HUES64 (cell line): Measurements from ENCODE around the gene MRPL42.

Experiments used
- H3K27ac ChIP-seq: 2 replicates; pipeline ENCODE4 v1.7.0; 2013; ENCODE audit warnings: low read depth, low read length, inconsistent platforms
- H3K27me3 ChIP-seq: 2 replicates; pipeline ENCODE4 v1.6.1; 2013; ENCODE audit warnings: mild to moderate bottlenecking, low read length; ENCODE audit not compliant: insufficient read depth
- H3K36me3 ChIP-seq: 2 replicates; pipeline ENCODE4 v1.6.1; 2013; ENCODE audit warnings: mild to moderate bottlenecking, low read length; ENCODE audit not compliant: insufficient read depth
- H3K4me1 ChIP-seq: 2 replicates; pipeline ENCODE4 v1.6.1; 2013; ENCODE audit warnings: mild to moderate bottlenecking, low read length, moderate library complexity; ENCODE audit not compliant: insufficient read depth
- H3K4me3 ChIP-seq: 2 replicates; pipeline ENCODE4 v1.5.1; 2013; ENCODE audit warnings: mild to moderate bottlenecking, low read length, moderate library complexity
- H3K9ac ChIP-seq: 2 replicates; pipeline ENCODE4 v1.6.1; 2013; ENCODE audit warnings: mild to moderate bottlenecking, low read depth, low read length
- H3K9me3 ChIP-seq: 2 replicates; pipeline ENCODE4 v1.6.1; 2013; ENCODE audit warnings: low read depth, low read length; ENCODE audit not compliant: insufficient read depth
- WGBS: fragments of 150-250, 120-280 bp; methylation state at CpG from one replicate; pipeline ENCODE4 v1.1.7; 2013; ENCODE audit warnings: missing lambda C conversion rate; 5-methylcytosine and 5-hydroxymethylcytosine counted together

MRPL42 gene

GRCh38 chr12:93448796-93449195 is 18.5 kb upstream of the MRPL42 start:
- H3K27me3 ChIP-seq = no peaks in the 10 kb centered on the region
- no peaks in the 10 kb centered on the region for H3K36me3 ChIP-seq
- H3K27ac ChIP-seq = no peak overlapping the region
- H3K9ac ChIP-seq = no peak overlapping the region
- 84% methylated on average over 5 of the region's 5 CpGs for WGBS
- no peaks in the 10 kb centered on the region; the same call in 1 of the 2 replicates for H3K4me1 ChIP-seq
- H3K9me3 ChIP-seq = no peaks in the 10 kb centered on the region
- H3K4me3 ChIP-seq = no peak overlapping the region

DNA sequence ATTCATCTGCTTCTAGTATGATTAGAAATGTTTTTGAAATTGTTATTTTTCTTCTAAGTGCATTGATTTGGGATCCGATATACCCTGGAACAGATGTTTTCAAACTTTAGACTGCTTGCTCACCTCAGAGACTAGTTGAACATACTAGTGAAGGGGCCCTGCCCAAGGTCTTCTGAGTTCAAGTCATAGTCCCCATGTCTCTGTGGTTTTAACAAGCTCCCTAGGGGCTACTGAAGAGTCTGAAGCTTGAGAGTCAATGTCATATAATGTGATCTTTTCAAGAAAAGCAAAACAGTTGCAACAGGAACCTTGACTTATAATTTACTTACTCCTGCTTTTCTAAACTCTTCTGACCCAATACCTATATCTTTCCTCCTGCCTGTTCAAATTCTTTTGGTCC is 18.0 kb upstream of the MRPL42 start:
- Histone ChIP-seq H3K9me3 (no peaks in the 10 kb centered on the region), H3K9ac (no peak overlapping the region), H3K4me1 (no peaks in the 10 kb centered on the region), H3K27ac (no peak overlapping the region), H3K4me3 (no peak overlapping the region), H3K36me3 (no peaks in the 10 kb centered on the region), H3K27me3 (no peaks in the 10 kb centered on the region)
- WGBS = 93% methylated on average over 1 of the region's 1 CpG

DNA sequence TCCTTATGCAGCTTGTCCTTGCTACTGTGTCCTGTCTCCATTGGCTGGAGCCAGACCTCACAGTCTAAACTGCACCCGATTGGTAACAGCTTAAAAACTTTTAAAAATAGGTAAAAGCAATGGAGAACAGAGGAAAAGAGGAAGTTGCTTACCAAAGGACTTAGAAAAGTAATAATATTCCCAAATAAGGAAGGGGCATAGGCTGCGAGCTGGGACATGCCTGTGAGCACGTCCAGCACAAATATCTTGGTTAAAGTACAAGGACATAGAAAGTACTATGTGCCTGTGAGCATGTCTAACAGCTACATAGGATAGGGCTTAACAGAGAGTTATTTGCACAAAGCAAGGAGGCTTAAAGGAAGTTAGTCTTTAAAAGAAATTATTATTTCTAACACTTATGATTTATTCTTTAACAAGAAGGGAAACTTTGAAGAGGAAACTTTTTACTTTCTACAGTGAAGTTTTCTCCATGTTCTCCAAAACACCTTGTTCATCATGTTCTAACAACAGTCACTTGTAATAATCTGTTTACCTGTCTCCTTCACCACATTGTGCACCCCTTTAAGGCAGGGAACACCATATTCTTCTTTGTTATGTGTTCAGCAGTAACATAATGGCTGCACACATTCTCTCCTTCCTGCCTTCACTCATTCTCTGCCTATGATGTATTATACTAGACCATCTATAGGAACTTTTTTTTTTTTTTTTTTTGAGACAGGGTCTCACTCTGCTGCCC is 15.7 kb upstream of the MRPL42 start:
- Histone ChIP-seq H3K9me3 (no peaks in the 10 kb centered on the region), H3K9ac (no peak overlapping the region), H3K27me3 (no peaks in the 10 kb centered on the region), H3K36me3 (no peaks in the 10 kb centered on the region), H3K4me3 (no peak overlapping the region), H3K27ac (no peak overlapping the region), H3K4me1 (no peaks in the 10 kb centered on the region)
- 91% methylated on average over 3 of the region's 3 CpGs for WGBS

DNA sequence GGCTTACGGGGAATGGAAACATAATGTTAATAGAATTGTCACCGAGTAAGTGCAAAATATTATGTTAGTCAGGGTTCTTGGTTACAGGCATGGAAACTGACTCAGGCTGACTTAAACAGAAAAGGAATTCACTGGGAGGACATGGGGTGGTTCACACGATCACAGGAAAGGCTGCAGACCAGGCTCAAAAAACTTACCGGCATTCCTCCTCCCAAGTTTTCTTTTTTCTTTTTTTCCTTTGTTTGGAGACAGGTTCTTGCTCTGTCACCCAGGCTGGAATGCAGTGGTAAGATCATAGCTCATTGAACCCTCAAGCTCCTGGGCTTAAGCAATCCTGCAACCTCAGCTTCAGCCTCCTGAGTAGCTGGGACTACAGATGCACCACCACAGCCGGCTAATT is 13.7 kb upstream of the MRPL42 start:
- WGBS = 90% methylated on average over 5 of the region's 5 CpGs
- H3K27me3 ChIP-seq = no peaks in the 10 kb centered on the region
- no peak overlapping the region for H3K9ac ChIP-seq
- no peak overlapping the region for H3K27ac ChIP-seq
- H3K4me3 ChIP-seq = no peak overlapping the region
- H3K4me1 ChIP-seq = no peaks in the 10 kb centered on the region
- H3K36me3 ChIP-seq = no peaks in the 10 kb centered on the region
- H3K9me3 ChIP-seq = no peaks in the 10 kb centered on the region

- Histone ChIP-seq H3K4me1 (no peaks in the 10 kb centered on the region), H3K9me3 (no peaks in the 10 kb centered on the region), H3K27me3 (no peaks in the 10 kb centered on the region), H3K9ac (no peak overlapping the region), H3K36me3 (no peaks in the 10 kb centered on the region), H3K4me3 (no peak overlapping the region), H3K27ac (no peak overlapping the region)
- WGBS = 89% methylated on average over 1 of the region's 2 CpGs
These were observed 11.2 kb upstream of the MRPL42 start for GRCh38 chr12:93456077-93456476.

DNA sequence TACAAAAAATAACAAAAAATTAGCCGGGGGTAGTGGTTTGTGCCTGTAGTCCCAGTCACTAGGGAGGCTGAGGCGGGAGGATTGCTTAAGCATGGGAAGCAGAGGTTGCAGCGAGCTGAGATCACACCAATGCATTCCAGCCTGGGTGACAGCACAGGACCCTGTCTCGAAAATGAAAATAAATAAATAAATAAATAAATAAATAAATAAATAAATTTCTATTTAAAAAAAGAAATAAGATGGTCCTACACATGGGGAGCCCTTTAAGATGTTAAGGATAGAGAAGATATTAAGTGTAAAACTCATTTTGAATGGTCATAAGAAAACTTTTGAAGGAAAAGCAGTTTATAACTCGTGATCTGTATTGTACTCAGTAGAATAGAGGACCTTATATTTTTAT is 8.2 kb upstream of the MRPL42 start:
- H3K9ac ChIP-seq = no peak overlapping the region
- no peaks in the 10 kb centered on the region for H3K4me1 ChIP-seq
- no peak overlapping the region for H3K27ac ChIP-seq
- no peaks in the 10 kb centered on the region for H3K36me3 ChIP-seq
- 80% methylated on average over 3 of the region's 5 CpGs for WGBS
- H3K27me3 ChIP-seq = no peaks in the 10 kb centered on the region
- H3K9me3 ChIP-seq = no peaks in the 10 kb centered on the region
- no peak overlapping the region for H3K4me3 ChIP-seq

DNA sequence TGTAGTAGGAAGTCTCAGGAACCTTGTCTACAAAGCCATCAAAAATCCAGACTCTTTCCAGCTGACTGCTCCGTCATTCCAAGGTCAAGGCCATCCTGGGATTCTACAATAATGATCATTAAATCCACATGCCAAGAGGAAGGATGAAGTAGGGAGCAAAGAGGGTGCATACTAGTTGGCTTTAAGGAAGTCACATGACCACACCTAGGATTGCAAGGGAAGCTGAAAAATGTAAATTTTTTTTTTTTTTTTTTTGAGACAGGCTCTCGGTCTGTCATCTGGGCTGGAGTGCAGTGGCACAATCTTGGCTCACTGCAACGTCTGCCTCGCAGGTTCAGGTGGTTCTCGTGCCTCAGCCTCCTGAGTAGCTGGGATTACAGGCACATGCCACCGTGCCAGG is 7.3 kb upstream of the MRPL42 start:
- Histone ChIP-seq H3K4me3 (no peak overlapping the region), H3K27ac (no peak overlapping the region), H3K9ac (no peak overlapping the region), H3K27me3 (no peaks in the 10 kb centered on the region), H3K36me3 (no peaks in the 10 kb centered on the region), H3K9me3 (no peaks in the 10 kb centered on the region), H3K4me1 (no peaks in the 10 kb centered on the region)
- 90% methylated on average over 5 of the region's 6 CpGs for WGBS

DNA sequence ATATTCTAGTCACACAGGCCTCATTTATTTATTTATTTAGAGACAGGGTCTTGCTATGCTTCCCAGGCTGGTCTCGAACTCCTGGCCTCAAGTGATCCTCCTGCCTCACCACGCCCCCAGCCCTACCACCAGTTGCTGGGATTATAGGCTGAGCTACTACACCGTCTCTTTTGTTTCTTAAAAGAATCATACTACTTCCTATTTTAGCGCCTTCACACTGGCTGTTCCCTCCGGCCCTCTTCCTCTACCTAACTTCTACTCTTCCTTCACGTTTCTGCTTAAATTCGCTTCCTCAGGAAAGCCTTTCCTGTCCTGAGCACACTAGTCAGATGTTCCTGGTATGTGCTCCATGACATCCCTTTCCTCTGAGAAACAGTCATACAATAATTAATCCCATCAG is 6.4 kb upstream of the MRPL42 start:
- no peak overlapping the region for H3K27ac ChIP-seq
- H3K4me3 ChIP-seq = no peak overlapping the region
- H3K4me1 ChIP-seq = no peaks in the 10 kb centered on the region
- H3K9me3 ChIP-seq = no peaks in the 10 kb centered on the region
- no peak overlapping the region for H3K9ac ChIP-seq
- no peaks in the 10 kb centered on the region for H3K36me3 ChIP-seq
- H3K27me3 ChIP-seq = no peaks in the 10 kb centered on the region
- WGBS = 91% methylated on average over 7 of the region's 7 CpGs

GRCh38 chr12:93461503-93461902 is 5.8 kb upstream of the MRPL42 start:
- Histone ChIP-seq H3K4me1 (no peaks in the 10 kb centered on the region), H3K27ac (no peak overlapping the region), H3K27me3 (no peaks in the 10 kb centered on the region), H3K4me3 (no peak overlapping the region), H3K9ac (no peak overlapping the region), H3K36me3 (no peaks in the 10 kb centered on the region), H3K9me3 (no peaks in the 10 kb centered on the region)
- WGBS = 98% methylated on average over 2 of the region's 3 CpGs

GRCh38 chr12:93465841-93466240 is 1.5 kb upstream of the MRPL42 start:
- H3K4me3 ChIP-seq = no peak overlapping the region
- no peak overlapping the region for H3K27ac ChIP-seq
- WGBS = 92% methylated on average over 5 of the region's 5 CpGs
- H3K4me1 ChIP-seq = peaks cover 5% of the 10 kb centered on the region; the same call in 1 of the 2 replicates
- no peaks in the 10 kb centered on the region for H3K9me3 ChIP-seq
- no peaks in the 10 kb centered on the region for H3K27me3 ChIP-seq
- H3K36me3 ChIP-seq = peaks cover 22% of the 10 kb centered on the region
- H3K9ac ChIP-seq = no peak overlapping the region

DNA sequence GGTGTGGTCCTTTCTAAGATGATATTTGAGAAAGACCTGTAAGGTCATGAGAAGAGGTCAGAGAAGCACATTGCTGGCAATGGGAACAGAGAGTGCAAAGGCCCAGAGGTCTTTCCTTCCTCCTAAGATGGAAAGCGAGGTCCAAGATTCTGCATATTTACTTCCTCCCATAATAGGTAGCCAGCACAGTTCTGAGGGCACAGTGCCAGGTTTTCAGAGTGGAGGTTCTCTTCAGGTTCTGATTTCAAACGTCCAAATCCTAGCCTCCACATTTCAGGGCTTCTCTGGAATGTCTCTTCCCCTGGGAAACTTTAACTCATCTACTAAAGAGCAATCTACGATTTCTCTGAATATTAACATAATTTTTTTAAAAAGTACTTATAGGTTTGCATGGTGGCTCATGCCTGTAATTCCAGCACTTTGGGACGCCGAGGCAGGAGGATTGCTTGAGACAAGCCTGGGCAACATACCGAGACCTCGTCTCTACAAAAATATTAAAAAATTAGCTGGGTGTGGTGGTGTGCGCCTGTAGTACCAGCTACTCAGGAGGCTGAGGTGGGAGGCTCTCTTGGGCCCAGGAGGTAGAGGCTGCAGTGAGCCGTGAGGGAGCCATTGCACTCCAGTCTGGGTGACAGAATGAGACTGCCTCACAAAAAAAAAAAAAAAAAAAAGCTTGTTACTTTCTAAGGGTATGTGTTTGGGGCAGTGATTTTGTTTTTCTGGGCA is 526 bp upstream of the MRPL42 start:
- peaks cover 5% of the 10 kb centered on the region; the same call in 1 of the 2 replicates for H3K4me1 ChIP-seq
- no peaks in the 10 kb centered on the region for H3K27me3 ChIP-seq
- H3K9me3 ChIP-seq = no peaks in the 10 kb centered on the region
- WGBS = 93% methylated on average over 9 of the region's 9 CpGs
- no peak overlapping the region for H3K27ac ChIP-seq
- H3K9ac ChIP-seq = no peak overlapping the region
- H3K4me3 ChIP-seq = peak overlapping the region; percentile 95
- peaks cover 31% of the 10 kb centered on the region for H3K36me3 ChIP-seq
